ENCODE data around the gene EFCAB9.
A peak's percentile ranks its signal among the peaks of the same experiment; 100 is the strongest.

Gene EFCAB9

GRCh38 chr5:172166030-172166826, 27.7 kb upstream of the EFCAB9 start:
- no peak for DNase-seq

- DNase-seq, result no peak
Observed at GRCh38 chr5:172167895-172168294, 26.1 kb upstream of the EFCAB9 start.

GRCh38 chr5:172168311-172168710, 25.7 kb upstream of the EFCAB9 start:
- no peak for DNase-seq

GRCh38 chr5:172169216-172169615, 24.8 kb upstream of the EFCAB9 start:
- no peak for DNase-seq

- no peak for DNase-seq
Observed at GRCh38 chr5:172170251-172170701, 23.7 kb upstream of the EFCAB9 start.

GRCh38 chr5:172171118-172171517, 22.9 kb upstream of the EFCAB9 start:
- no peak for DNase-seq

- no peak for DNase-seq
Observed at GRCh38 chr5:172172912-172173563, 20.9 kb upstream of the EFCAB9 start.

GRCh38 chr5:172173564-172174153, 20.3 kb upstream of the EFCAB9 start:
- DNase-seq, result no peak

GRCh38 chr5:172175263-172175719, 18.7 kb upstream of the EFCAB9 start:
- no peak for DNase-seq

GRCh38 chr5:172177176-172177575, 16.8 kb upstream of the EFCAB9 start:
- DNase-seq, result no peak

- DNase-seq, result no peak
Observed at GRCh38 chr5:172178301-172178987, 15.5 kb upstream of the EFCAB9 start.

GRCh38 chr5:172178991-172179989, 14.7 kb upstream of the EFCAB9 start:
- DNase-seq, result peak in 1 of 2 experiments; percentile 15

- no peak for DNase-seq
Observed at GRCh38 chr5:172180936-172181335, 13.0 kb upstream of the EFCAB9 start.

GRCh38 chr5:172182291-172182690, 11.7 kb upstream of the EFCAB9 start:
- DNase-seq, result no peak

- DNase-seq, result no peak
Observed at GRCh38 chr5:172183881-172184280, 10.1 kb upstream of the EFCAB9 start.

GRCh38 chr5:172185096-172185461, 8.9 kb upstream of the EFCAB9 start:
- no peak for DNase-seq

GRCh38 chr5:172186114-172186695, 7.8 kb upstream of the EFCAB9 start:
- no peak for DNase-seq

GRCh38 chr5:172187118-172188032, 6.6 kb upstream of the EFCAB9 start:
- peak; percentile 37 to 74 for DNase-seq

- peak; percentile 78 to 90 for DNase-seq
Observed at GRCh38 chr5:172188033-172188892, 5.7 kb upstream of the EFCAB9 start, which contains the start of gene STK10. STK10 (minus strand) TSS chr5:172188224; CDS start chr5:172188042, 182 bp downstream.
